Myocyte (in vitro differentiated cells): ENCODE data around the gene PPP2R2B. TPM values are rescaled to one million over a fixed set of nuclear protein-coding genes. Genes with fewer than 3 reads are reported as not detected.
A peak's percentile ranks its signal among the peaks of the same experiment; 100 is the strongest.
"Not testable (repeated sequence)": the region's sequence is repeated elsewhere in the genome, so short reads cannot be mapped to it uniquely, and the experiment has no call there.

Source experiments
- DNase-seq: peaks from one replicate; pipeline ENCODE4 v3.0.0-alpha.2; 2012; ENCODE audit warnings: low read depth
- total RNA-seq: library from RNA; depleted of rRNA; stranded (reverse); fragments of >200 nt; gene quantifications from 2 replicates; pipeline ENCODE4 v1.2.3, GENCODE V29; 2014

PPP2R2B gene
- total RNA-seq, 1 donor from 2014 or later, result 0.21 TPM

DNA sequence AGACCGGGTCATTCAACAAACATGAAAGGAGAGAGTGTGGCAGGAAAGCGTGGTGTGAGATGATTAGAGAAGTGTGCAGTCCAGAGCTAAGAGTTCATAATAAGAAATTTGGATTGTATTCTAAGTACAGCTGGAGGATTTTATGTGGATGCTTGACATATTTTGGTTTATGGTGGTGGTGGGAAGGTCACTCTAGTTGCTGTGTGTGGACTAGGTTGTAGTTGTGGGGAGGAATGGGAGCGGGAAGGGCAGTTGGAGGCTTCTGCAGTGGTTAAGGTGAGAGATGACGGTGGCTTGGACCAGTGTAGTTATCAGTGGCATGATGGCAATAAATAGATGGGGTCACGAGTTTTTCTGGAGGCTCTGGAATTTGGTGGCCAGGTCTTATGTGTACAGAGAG, 316.8 kb downstream of the PPP2R2B start:
- peak; percentile 80 for DNase-seq

DNA sequence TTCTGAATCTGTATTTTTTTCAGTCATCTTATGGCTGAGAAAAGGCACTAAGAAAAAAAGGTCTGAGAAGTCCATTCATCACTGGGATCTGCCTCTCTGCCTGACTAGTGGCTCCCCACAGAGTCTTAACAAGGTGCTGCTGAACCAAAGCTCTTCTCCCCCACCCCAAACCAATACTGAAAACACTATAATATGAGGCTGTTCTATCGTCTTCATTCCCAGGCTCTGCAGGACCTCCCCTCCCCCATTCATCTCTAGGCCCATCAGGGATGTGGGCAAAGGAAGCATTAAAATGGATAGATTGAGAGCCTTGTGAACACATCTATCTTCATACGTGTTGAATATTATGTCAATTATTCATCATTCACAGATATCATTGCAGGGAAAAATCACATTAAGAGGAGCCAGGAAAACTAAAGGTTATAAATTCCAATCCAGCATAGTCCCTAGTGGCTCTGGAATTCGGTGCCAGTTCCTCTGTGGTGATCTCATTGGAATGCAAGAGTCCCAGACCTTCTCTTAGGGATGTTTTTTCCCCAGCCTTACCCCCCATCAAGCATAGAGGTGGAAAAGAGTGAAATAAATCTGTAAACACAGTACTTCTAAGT, 318.2 kb downstream of the PPP2R2B start:
- DNase-seq, result peak; percentile 21

DNA sequence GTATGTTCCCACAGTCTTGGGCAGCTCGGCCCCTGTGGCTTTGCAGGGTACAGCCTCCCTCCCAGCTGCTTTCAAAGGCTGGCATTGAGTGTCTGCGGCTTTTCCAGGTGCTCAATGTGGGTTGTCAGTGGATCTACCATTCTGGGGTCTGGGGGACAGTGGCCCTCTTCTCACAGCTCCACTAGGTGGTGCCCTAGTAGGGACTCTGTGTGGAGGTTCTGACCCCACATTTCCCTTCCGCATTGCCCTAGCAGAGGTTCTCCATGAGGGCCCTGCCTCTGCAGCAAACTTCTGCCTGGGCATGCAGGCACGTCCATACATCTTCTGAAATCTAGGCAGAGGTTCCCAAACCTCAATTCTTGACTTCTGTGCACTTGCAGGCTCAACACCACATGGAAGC, 321.7 kb downstream of the PPP2R2B start:
- DNase-seq, result not testable (repeated sequence)

DNA sequence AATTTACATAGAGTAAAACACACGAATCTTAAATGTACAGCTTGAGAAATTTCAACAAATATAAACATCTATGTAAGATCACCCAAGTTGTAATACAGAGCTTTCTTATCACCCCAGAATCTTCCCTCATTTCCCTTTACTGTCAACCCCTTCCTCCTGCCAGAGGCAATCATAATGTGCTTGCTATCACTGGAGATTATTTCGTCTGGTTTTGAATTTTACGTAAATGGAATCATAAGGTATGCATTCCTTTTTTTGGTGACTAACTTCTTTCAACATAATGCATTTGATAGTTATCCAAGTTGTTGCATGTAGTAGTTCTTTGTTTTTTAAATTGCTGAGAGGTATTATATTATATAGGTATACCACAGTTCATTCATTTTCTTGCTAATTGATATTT, 325.1 kb downstream of the PPP2R2B start:
- no peak for DNase-seq

DNA sequence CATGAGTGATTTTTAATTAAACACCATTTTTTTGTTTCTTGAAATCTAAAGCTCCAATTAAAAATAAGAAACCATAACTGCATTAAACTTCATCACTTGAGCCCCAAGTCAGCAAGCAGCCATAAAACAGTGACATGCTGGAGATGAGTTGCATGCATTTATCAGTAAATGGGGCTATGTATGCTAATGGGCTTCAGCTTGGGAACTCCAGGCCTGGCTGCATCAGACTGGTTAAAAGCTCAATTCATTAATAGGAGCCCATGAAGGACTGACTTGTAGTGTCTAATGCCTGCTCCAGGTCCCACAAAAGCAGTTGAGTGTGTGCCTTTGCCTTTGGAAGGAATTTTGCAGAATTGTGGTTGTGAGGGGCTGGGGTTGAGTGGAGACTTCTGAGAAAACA, 328.9 kb downstream of the PPP2R2B start:
- no peak for DNase-seq

DNA sequence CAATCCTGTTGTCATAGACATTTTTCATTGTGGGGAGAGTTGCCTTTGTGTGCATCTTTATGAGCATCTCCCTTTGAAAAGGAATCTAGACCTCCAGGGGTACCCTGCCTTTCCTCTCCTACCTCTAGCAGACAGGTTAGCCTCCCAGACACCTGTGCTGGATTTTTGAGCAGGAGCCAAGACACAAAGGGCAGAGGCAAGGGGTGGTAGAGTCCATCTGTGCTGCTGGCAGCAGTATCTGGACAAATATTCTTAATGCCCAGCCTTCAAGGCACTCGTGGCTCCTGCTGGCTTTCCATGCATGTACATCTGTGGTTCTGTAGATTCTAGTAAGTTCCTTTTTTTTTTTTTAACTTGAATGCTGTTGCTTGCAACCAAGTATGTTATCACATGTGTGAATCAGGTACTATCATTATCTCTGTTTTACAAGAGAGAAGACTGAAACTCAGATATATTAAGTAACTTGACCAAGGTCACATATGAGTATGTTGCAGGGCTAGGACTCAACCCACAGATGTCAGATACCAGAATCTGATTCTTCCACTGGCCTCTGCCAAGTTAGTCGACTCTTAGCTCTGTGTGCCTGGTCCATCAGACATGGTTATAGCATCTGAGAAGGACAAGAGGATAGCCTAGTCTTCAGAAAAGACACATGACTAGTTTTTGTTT, 329.6 kb downstream of the PPP2R2B start:
- DNase-seq, result no peak

DNA sequence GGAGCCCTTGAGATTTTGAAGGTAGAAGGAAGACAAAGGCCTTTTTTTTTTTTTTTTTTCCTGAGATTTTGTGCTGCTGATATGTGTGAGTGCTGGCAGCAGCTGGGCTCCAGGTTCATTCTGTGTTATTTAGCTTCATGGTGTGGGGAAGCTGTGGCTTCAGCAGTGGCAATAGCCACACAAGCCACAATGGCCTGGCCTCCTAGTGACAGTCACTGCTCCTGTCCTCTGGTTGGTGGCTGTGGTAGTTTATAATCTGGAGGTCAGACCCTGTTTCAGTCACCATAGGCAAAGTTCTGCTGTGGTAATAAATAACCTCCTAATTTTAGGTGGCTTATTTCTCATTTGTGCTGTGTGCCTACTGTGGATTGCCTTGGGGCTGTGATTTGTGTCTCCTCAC, 334.3 kb downstream of the PPP2R2B start:
- DNase-seq, result peak; percentile 49

DNA sequence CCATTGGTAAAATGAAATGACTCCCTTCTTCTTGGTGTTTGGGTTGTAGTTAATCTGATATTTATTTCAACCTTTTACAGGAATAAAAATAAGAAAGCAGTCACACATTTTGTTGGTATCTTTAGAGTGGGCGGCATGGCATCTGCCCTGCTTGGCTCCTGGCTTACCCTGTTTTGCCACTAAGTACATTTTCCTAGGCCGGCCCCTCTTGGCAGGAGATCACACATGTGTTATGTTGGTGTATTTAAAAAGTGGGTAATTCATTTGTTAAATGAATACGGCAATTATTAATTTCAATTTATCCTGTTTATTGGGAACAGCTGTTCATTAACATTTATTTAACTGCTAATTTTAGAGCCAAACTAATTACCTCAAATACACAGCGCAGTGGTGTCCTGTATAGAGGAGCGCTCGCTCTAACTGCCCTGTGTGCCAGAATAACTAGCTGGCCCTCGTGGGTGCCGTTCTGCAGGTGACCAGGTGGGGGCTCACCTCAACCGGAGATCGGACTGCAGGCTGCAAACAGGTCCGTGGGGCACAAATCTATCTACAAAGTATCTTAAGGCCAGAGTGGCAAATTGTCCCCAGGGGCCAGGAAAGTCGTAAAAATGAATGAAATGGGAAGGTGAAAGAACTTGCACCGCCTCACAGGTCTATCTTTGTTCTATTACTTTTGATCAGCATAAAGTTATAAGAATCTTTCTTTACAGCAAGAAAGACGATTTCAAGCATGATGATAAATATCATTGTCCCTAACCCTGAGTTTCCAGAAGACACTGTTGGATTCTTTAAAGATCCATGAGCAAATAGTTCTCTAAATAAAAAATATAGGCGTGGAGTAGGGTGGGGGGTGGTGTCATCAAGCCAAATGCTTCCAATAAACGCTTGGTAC, 336.4 kb downstream of the PPP2R2B start:
- peak; percentile 49 for DNase-seq

DNA sequence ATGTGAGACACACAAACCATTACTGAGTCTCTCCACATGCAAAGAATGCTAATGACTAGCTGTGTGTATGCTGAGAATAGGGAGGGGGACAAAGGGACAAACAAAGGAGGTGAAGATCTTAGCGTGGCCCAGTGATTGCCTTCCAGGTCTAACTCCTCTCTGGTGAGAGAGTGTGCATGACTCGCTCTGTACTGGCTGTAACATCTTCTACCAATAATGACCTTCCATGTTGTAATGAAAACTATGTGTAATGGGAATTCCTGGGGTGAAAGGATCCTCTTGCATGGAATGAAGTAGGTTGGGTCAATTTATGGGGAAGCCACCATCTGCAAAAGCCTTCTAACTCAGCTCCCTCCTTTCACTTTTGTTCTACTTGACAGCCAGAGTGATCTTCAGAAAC, 338.1 kb downstream of the PPP2R2B start:
- DNase-seq, result no peak

DNA sequence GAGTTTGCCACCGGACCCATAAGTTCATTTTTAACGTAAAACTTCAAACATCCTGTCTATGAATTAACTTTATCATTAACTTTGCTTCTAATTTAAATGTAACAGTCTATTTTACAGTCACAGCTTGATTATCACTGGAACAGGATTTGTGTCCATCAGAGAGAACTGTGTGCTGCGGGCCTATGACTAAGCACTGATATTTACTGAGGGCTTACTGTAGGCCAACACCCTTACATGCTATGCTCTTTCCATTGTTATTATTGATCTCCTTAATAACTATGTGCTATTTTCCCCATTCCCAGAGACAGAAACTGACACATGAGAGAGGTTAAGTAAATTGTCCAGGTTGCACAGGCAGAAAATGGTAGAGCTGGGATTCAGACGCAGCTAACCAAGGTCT, 338.6 kb downstream of the PPP2R2B start:
- no peak for DNase-seq

DNA sequence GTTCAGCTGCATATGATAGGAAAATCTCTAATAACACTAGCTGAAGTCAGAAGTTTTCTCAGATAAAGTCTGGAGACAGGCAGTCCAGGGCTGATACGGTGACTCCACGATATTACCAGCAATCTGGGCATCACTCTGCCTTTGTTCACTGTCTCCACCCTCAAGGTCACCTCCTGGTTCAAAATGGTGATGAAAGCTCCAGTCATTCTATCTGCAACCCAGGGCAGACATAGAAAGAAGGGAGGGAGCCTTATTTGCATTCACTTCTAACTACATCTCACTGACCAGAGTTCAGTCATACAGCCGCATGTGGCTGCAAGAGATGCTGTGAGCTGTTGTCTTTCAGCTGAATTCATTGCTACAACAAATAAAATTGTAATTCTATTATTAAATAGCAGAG, 340.1 kb downstream of the PPP2R2B start:
- DNase-seq, result no peak

DNA sequence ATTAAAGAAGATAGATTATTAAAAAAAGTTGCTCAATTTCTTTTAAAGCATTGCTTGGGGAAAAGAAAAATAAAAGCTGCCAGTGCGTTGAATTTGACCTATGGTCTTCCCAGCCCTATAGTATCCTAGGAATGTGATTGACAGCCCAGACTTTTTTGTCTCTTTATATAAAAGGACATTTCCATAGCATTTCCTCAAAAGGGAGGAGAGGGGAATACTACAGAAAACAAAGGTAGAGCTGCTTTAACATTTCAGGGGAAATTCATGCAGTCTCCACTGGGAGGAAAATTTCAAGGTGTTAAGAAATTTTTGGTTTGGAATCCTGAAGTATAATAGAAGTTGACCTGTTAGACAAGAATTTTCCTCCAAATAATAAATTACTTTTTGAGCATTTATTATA, 344.7 kb downstream of the PPP2R2B start:
- DNase-seq, result no peak

DNA sequence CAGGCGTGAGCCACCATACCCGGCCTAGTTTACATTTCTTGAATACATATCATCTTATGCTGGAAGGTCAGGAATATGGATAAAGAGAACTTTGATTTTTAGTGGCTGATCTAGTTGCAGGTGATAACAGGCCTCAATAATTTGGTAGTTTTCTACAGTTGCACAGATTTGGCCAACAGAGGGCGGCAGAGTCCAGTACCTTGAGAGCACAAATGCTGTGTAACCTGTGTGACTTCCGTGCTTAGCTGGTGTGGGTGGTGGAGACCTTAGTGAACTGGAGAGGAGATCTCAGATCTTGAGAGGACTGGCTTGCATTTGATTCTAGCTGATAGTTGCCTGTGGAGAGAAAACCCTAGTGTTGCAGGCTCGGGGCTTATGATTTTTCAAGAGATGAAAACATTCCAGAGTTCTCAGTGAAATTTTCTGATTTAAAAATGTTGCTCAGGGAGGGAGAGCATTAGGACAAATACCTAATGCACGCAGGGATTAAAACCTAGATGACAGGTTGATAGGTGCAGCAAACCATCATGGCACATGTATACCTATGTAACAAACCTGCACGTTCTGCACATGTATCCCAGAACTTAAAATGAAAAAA, 345.2 kb downstream of the PPP2R2B start:
- peak; percentile 67 for DNase-seq
